IPS-NIHi7 (cell line): ENCODE results near the gene TNFSF9.
A peak's percentile ranks its signal among the peaks of the same experiment; 100 is the strongest.

ENCODE experiments used
- DNase-seq: peaks from one replicate; pipeline ENCODE4 v3.0.0; 2012; ENCODE audit warnings: mixed read lengths; ENCODE audit errors: extremely low spot score

The TNFSF9 gene, protein sequence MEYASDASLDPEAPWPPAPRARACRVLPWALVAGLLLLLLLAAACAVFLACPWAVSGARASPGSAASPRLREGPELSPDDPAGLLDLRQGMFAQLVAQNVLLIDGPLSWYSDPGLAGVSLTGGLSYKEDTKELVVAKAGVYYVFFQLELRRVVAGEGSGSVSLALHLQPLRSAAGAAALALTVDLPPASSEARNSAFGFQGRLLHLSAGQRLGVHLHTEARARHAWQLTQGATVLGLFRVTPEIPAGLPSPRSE

DNA sequence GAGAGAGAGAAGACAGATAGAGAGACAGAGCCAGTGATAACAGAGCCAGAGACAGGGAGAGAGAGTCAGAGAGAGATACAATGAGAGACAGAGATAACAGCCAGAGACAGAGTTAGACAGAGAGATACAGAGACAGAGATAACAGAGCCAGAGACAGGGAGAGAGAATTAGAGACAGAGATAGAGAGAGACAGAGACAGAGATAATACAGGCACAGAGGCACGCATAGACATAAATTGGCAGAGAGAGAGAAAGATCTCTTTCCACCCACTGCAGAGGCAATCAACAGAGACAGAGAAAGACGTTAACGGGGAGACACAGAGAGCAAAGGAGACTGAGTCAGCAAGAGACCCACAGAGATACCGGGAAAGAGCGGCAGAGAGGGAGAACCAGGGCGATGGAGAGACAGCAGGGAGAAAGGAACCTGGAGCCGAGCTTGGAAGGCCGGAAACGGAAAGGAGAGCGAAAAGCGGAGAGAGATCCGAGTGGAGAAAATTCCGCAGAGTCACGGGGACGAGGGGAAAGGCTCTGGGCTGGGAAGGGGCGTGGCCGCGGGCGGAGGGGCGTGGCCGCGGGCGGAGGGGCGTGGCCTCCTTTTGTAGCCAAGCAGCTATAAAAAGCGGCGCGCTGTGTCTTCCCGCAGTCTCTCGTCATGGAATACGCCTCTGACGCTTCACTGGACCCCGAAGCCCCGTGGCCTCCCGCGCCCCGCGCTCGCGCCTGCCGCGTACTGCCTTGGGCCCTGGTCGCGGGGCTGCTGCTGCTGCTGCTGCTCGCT is at the start of gene TNFSF9:
TNFSF9 (plus strand) TSS at position 641 of the 777 bp plus-strand sequence; CDS start at position 652, 11 bp downstream.
- DNase-seq: peak; percentile 85

DNA sequence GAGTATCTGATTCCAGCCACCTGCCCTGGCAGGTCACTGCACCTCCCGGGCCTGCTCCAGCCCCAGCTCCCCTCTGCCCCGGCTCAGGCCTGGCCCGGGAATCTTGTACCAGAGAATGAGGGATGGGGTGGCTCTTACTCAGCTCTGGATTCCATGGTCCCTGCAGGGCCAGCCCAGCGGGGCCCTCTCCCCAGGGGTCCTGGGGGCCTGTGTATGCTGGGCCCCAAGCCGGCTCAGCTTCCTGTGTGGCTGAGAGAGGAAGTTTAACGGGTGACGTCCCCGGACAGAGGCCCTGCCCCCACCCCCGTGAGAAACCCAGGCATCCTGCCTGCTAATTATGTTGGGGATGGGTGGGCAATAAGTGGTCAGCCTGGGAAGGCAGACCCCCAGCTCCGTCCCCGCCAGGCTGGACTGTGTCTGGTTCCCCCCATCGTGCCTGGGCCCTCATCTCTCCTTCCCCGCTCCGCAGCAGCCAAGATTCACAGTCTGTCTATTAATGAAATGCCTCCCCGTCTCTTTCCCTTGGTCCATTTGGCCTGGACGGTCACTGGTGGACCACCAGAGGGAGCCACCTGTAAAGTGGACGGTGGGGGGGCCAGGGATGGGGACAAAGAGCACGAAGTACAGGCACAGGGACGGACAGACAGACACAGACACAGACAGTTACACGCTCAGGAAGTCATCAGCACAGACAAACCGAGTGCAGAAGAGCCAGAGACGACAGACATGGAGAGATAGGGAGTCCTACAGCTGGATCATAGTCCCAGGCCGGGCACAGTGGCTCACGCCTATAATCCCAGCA is 49.1 kb upstream of the TNFSF9 start, which contains the start of gene DENND1C:
DENND1C (minus strand) TSS at position 247 of the 802 bp plus-strand sequence; CDS start at position 155, 92 bp downstream.
- DNase-seq: no peak

DNA sequence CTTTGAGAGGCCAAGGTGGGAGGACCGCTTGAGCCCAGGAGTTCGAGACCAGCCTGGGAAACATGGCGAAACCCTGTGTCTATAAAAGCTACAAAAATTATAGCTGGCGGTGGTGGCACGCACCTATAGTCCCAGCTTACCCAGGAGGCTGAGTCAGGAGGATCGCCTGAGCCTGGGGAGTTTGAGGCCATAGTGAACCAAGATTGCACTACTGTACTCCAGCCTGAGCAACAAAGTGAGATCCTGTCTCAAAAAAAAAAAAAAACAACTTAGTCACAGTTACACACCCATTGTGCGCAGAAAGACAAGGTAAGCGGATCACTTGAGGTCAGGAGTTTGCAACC is 48.5 kb upstream of the TNFSF9 start:
- no peak for DNase-seq

DNA sequence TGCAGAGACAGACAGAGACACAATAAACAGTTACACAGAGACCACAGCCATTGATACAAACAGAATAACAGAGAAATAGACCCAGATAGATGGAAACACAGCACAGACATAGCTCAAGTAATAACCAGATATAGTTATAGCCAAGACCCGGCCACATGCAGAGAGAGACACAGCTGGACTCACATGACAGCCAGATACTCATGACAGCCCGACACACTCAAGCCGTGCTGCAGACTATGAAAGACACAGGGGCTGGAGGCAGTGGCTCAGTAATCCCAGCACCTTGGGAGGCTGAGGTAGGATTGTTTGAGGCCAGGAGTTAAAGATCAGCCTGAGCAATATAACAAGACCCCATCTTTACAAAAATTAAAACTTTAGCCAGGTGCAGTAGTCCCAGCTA is 47.6 kb upstream of the TNFSF9 start:
- DNase-seq: no peak

DNA sequence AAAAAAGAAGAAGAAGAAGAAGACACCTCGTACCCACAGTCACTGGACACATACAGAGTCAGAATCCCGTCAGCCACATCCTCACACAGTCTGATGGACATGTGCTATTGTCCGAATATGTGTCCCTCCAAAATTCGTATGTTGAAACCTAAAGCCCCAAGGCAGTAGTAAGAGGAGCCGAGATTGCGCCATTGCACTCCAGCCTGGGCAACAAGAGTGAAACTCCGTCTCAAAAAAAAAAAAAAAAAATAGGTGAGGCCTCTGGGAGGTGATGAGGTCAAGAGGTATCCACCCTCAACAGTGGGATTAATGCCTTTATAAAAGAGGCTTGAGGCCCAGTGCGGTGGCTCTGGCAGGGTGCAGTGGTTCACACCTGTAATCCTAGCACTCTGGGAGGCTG is 46.6 kb upstream of the TNFSF9 start:
- DNase-seq: no peak

DNA sequence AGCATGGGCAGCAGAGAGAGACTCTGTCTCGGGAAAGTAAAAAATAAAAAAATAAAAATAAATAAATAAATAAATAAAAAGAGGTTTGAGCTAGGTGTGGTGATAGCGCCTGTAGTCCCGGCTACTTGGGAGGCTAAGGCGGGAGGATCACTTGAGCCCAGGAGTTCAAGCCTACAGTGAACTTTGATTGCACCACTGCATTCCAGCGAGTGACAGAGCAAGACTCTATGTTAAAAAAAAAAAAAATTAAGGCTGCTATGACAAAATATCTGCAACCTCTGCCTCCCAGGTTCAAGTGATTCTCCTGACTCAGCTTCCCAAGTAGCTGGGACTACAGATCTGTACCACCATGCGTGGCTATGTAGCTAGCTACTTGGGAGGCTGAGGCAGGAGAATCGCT is 46.0 kb upstream of the TNFSF9 start:
- DNase-seq: no peak

DNA sequence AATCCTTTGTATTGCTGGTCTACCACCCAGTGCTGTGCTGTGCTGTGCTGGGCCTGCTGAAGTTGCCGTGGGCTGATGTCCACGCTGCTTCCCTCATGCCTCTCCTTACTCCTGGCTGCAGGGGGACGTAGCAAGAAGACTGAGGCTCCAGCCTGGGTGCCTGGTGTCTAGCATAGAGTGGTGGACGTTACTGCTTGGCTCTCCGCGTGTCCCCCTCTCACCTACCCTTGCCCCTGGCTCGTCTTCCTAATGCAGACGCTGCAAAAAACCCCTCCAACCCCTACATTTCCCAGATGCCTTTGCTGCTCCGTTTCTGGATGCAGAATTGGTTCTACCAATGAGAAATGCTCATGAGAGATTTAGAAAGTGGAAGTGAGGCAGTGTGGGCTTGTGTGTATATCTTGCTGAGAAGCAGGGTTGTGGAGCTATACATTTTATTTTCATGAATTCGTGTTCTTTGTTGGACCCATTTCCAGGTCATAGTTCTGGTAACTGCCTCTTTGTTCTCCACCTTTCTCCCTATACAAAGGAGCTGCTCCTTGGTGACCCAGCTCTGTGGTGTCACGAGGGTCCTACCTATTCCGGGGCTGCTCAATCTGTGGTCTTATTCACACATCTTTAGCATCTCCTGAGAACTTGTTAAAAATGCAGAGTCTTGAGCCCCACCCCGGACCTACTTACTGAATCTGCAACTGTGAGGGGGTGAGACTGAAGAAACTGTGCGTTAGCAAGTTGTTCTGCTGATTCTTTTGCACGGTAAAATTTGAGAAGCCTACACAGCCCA is 41.4 kb upstream of the TNFSF9 start:
- no peak for DNase-seq

DNA sequence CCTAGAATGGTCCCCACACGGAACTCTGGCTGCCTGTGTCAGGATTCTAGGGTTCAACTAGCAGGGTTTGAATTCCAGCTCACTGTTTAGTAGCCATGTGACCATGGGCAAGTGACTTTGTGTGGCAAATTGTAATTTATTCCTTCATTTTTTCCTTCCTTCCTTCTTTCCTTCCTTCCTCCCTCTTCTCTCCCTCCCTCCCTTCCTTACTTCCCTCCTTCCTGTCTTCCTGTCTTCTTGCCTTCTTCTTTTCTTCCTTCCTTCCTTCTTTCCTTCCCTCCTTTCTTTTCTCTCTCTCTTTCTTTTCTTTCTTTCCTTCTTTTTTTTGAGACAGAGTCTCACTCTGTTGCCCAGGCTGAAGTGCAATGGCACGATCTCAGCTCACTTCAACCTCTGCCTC is 40.7 kb upstream of the TNFSF9 start:
- no peak for DNase-seq

DNA sequence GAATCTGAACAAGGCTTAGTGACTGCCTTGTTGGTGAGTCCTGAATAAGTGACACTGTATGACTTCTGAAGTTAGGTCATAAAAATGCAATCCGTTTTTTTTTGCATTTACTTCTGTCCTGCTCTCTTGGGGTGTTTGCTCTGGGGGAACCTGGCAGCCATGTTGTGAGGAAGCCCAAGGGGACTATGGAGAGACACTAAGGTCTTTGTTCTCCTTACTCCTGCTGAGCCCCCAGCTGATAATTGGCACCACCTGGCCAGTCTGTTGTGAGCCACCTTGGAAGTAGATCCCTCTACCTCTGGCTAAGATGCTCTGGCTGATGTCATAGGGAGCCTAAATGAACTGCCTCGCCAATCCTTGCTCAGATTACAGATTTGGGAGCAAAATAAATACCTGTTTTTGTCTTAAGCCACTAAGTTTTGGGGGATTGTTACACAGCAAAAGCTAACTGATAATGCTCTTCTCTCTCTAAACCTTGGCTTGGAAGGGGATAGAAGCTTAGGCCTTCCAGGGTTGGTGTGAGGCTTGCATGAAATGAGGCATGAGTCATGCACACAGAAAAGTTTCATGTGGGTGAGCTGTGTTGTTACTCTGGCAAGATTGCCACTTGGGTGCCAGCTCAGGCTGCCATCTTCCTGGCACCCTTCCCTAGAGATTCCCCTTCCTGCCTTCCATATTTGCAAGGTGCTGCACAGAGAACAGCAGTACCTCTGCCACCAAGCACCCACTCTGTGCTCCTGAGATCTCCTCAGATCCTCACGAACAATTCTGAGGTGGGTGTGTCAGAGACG is 38.8 kb upstream of the TNFSF9 start:
- no peak for DNase-seq

DNA sequence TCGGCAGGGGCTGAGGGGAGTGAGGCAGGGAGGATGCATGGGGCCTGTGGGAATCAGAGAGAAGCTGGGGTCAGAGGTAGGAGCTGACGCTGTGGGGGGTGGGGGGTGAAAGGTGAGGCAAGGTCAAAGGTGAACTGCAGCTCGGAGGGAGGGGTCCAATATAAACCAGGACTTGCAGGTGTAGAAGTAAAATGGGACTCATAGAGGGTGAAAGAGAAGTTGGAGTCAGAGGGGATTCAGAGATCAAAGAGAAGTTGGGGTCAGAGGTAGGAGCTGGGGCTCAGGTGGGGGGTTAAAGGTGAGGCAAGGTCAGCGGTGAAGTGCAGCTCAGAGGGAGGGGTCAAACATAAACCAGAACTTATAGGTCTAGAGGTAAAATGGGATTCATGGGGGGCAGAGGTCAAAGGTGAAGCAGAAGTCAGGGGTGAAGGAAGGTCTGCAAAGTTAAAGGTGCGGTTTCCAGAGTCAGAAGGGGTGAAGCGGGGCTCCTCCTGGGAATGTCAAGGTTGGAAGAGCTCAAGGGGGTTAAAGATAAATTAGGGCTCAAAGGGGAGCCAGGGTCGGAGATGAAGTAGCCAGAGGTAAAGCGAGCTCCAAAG is 36.3 kb upstream of the TNFSF9 start:
- DNase-seq: no peak

DNA sequence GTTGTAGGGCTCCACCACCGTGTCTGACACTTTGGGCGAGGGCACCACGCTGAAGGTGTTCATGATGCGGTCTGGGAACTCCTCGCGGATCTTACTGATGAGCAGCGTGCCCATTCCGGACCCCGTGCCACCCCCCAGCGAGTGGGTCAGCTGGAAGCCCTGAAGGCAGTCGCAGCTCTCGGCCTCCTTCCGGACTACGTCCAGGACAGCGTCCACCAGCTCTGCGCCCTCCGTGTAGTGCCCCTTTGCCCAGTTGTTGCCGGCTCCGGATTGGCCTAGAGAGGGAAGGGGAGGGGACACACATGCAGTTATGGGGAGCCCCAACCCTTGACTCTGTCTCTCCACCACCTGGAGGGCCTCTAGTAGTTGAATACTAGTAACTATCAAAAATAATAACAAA is 34.9 kb upstream of the TNFSF9 start:
- no peak for DNase-seq

DNA sequence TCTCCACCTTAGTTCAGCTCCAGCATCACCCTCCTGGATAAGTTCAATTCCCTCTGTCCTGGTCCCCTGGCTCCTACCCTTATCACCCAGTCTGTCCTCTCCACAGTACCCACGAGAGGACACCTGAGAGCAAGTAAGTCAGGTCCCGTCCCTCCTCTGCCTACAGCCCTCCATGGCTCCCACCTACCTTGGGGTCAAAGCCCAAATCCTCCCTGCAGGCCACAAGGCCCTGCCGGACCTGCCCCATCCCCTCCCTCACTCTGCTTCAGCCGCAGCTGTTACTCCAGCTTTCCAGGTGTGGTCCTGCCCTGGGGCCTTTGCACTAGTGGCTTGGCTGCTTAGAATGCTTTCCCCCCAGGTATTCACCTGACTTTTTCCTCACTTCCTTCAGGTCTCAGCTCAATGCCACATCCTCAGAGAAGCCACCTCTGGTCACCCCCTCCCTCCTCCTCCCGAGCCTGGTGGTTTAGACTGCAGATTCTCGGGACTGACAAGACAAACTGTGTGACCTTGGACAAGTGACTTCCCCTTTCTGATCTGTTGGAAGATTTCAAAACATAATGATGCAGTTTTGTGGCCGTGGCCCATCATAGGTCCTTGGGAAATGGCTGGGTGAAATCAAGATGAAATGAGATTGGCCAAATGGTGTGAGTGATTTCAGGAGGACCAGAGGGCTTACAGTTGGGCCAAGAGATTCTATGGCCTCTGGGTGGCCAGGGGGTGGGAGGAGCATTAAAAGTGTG is 32.4 kb upstream of the TNFSF9 start:
- DNase-seq: no peak

DNA sequence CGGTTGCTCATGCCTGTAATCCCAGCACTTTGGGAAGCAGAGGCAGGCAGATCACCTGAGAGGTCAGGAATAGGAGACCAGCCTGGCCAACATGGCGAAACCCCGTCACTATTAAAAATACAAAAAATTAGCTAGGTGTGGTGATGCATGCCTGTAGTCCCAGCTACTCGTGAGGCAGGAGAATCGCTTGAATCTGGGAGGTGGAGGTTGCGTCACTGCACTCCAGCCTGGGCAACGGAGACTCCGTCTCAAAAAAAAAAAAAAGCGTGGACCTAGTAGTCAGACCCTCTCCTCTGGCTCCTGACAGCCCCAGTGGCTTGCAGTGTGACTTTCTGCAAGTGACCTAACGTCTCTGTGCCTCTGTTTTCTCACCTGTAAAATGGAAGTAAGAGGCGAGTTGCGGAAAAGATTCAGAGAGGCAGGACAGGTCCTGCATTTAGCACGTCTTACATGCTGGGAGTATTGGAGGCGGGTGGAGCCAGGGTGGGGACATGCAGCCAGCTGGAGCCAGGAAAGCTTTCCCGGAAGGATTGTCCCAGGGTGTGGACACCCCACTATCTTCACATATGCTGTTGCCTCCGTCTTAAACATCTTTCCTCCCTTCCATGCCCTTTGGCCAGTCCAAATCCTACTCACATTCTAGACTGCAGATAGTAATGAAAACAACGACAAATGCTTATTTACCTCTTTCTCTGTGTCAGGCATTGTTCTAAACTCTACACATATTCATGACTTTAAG is 31.6 kb upstream of the TNFSF9 start:
- DNase-seq: no peak

DNA sequence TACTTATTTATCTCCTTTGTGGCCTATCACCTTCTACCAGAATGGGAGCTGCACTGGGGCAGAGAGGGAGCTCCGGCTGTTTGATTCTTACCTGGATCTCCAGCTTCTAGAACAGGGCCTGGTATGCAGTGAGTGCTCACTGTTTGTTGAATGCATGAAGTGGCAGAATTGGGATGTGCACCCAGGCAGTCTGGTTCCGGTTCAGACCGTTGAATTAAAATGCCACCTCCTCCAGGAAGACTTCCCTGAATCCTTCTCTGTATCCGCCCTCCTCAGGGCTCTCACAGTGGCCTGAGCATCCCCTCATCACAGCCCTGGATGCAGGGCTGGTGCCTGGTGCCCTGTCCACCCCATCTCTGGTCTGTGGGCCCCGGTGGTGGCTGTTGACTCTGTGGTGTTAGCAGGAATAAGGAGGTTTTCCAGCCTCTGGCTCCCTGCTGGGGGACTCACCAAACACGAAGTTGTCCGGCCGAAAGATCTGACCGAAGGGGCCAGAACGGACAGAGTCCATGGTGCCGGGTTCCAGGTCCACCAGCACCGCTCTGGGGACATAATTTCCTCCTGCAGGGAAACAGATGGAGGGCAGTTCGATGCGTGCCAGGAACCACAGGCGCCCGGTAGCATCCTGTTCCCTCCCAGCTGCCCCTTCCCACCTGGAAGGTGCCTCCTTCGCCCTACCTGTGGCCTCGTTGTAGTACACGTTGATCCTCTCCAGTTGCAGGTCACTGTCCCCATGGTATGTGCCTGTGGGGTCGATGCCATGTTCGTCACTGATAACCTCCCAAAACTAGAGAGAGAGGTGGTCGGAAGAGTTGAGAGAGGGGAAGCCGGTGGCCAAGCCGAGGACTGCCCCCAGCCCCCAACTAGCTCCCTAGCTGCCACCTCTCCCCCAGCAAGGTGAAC is 29.7 kb upstream of the TNFSF9 start:
- DNase-seq: no peak

DNA sequence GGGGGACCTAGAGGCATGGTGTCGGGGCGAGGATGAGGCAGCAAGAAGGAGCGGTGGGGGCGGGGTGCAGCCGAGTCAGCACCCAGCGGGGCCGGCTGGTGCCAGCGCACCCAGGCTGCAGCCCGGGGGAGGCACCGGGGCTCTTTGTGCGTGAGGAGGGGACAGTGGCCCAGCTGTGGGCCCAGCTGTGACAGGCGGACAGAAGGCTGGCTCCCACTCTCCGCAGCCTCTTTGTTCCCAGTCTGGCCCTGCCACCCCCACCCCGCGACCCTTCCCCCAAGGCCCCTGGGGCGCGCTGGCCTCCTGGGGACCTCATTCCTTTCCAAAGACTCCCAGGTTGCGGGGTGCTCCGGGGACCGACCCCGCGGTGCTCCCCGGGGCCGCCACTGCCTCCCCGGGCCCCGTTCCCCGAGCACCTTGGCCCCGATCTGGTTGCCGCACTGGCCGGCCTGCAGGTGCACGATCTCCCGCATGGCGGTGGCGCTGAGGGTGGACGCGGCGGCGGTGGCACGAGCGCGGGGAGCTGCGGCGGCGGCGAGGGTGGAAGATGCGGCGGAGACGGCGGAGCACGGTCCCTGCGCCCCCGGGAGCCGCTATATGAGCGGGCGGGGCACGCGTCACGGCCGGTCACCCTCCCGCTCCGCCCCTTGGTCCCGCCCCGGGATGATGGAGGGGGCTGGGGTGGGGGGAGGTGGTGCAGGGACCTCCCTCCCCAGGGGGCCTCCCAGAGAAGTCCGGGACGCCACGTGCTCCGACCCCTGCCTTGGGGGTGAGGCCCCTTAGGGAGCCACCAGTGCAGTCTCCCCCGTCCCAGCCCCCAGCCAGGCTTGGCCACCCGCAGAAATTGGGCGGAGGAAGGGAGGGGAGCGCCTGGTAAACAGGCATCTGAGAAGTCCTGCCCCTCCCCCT is 28.8 kb upstream of the TNFSF9 start, which contains the start of gene TUBB4A:
TUBB4A (minus strand) TSS at position 570 of the 909 bp plus-strand sequence; CDS start at position 473, 97 bp downstream.
- peak; percentile 59 for DNase-seq

DNA sequence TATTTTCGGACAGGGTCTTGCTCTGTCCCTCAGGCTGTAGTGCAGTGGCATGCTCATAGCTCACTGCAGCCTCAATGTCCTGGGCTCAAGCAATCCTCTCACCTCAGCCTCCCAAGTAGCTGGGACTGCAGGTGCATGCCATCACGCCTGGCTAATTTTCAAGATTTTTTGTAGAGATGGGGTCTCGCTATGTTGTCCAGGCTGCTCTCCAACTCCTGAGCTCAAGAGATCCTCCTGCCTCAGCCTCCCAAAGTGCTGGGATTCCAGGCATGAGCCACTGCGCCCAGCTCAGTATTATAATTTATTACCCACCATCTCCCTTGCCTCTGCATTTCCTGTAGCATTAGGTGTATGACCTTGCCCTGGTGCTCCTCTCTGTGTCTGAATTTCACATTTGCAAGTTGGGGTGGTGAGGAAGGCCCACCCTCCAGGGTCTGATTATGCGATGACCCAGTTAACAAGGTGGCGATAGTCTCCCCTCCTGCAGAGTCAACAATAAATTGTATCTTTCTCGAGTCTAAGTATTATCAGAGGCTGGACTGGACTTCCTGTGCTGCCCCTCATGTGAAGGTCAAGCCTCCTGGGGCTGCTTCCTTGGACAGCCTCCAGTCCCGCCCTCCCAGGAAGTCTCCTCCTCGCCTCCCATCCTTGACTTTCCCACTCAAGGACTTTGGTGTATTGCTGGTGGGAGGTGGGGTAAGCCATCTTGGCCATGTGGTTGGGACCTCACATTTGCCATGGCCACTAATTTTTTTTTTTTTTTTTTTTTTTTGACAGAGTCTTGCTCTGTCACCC is 27.2 kb upstream of the TNFSF9 start:
- no peak for DNase-seq
